Activated gamma-delta T cell (primary cell): ENCODE data around the gene MTERF4.

ENCODE experiments used
- DNase-seq: peaks from one replicate; lab custom pipeline; 2025; lab: John Stamatoyannopoulos, UW

The MTERF4 gene

DNA sequence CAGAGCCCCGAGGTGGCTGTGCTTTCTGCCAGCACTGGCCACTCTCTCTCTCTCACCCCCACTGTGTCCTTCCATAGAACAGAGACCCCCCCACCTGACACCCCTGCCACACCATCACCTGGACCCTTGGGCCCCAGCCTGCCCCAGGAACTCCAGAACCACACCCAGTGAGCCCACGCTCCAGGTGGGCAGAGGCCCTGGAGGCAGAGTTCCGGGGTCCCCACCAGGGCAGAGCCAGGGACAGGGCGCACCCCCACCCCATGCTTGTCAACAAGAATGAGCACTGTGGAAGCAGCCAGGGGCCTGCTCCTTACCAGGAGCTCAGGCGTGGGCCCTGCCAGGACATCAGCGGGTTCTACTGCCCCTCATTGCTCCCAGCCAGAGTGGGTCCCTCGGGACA lies 32.6 kb upstream of the MTERF4 start:
- no peak for DNase-seq

- no peak for DNase-seq
These were observed 31.3 kb upstream of the MTERF4 start for GRCh38 chr2:241133436-241133820.

DNA sequence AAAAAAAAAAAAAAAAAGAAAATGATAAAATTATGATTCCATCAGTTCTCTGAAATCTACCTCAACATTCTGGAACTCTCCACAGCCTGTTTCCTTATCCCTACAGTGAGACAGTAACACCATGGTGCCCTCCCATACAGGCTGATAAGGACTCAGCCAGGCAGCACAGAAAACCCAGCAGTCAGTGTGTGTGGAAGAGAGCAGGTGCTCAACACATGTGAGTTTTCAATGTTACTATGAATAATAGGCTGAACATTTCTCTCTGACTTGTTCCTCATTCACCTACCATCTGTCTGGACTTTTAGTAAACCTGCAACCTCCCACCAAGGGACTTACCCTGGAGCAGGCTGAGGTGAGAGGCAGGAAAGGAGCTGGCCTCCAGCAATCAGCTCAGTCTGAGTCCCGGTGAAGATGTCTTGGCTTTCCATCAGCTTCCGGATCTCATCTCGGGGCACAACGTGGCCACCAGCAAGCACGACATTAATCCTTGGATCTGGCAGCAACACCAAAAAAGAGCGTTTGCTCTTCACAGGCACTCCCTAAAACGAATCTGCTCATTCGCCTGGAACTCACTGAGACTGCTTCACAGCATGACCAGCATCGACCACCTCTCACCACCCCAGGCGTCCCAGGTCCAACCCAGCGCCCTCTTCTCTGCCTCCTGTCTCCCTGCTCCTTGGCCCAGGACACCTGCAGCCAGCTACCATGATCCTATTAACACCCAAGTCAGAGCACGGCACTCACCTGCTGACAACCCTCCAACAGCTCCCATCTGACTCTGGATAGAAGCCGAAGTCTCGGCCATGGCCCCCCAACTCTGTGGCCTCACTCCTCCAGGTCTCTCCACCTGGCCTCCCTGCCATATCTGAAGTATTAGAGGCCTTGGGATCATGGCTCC lies 30.7 kb upstream of the MTERF4 start:
- DNase-seq, result no peak

GRCh38 chr2:241131531-241131930 lies 29.4 kb upstream of the MTERF4 start:
- DNase-seq, result no peak

DNA sequence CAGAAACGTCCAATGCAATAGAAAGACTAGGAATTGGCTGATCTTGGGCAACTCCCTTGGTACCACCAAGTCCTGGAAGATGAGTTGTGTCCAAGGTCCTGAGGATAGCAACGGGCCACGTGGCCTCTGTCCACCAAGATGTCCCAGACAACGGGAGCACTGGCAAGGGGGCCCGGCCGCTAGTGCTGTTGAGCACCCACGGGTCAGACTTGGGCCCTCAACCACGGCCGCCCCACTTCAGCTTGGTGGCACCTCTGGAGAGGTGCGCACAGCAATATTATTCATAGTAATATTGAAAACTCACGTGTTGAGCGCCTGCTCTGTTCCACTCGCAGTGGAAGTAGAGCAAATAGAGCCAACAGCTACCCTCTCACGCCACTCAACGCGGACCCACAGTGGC lies 28.2 kb upstream of the MTERF4 start:
- no peak for DNase-seq

- DNase-seq, result no peak
These were observed 27.2 kb upstream of the MTERF4 start for GRCh38 chr2:241129086-241129871.

DNA sequence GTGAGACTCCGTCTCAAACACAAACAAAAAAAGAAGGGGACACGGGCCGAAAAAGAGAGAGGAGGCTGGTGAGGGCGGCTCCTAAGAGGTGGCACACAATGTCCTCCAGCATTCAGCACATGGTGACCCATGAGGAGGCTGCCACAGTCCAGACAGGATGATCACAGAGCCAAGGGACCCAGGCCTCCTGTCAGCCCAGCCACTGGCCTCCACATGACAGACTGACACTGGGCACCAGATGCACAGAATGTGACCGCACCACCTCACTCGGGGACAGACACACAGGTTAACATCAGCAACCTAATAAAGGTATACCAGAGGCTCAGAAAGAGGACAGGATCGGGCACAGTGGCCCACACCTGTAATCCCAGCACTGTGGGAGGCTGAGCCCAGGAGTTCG lies 26.2 kb upstream of the MTERF4 start:
- DNase-seq, result no peak

- no peak for DNase-seq
These were observed 24.7 kb upstream of the MTERF4 start for GRCh38 chr2:241126771-241127202.

DNA sequence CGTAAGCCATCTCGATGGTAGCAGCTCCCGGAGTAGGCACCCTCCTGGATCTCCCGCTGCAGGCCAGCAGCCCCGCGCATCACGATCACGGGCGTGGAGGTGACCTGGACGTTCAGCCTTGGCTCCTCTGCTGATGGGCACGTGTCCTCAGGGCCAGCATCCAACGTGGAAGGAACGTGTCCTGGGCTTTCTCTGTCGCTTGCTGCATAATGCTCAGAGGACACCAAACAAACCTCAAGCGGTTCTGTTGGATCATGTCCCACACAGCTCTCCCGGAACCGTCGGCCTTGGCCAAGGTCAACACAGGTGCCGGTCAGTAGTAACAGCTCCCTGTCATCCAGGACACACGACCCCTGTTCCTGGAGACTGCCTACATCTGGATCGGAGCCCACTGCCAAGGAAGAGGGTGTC lies 24.1 kb upstream of the MTERF4 start:
- DNase-seq, result no peak

GRCh38 chr2:241125626-241126025 lies 23.5 kb upstream of the MTERF4 start:
- no peak for DNase-seq

DNA sequence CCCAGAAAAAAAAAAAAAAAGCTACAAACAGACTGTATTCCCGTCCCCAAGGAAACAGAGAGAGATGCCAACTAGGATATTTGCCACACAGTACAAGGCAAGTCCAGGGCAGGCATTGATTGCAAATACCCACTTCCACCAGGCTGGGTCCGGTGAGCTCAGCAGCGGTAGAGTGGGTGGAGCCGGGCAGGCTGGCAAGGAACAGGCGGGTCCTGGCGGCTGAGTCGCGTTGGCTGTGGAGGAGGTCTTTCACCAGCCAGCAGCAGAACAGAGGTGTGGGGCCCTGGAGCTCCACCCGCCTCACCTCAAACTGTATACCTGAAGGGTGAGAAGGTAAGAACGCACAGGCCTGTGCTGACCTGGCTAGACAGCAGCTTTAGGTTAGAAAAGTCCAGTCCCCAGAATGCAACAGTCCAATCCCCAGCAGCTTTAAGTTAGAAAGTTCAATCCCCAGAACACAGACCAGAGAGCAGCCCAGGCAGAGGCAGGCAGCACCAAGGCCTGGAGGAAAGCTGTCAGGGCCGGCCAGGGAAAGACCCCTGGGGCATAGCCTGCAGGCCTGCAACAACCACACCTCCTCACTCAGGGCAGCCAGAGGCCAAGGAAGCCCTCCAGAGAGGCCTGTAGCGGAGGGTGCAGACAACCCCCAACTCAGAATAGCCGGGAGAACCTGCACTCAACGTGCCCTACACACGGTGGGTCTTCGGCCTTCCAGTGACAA lies 21.9 kb upstream of the MTERF4 start:
- no peak for DNase-seq

- DNase-seq, result no peak
These were observed 20.4 kb upstream of the MTERF4 start for GRCh38 chr2:241122376-241123002.

DNA sequence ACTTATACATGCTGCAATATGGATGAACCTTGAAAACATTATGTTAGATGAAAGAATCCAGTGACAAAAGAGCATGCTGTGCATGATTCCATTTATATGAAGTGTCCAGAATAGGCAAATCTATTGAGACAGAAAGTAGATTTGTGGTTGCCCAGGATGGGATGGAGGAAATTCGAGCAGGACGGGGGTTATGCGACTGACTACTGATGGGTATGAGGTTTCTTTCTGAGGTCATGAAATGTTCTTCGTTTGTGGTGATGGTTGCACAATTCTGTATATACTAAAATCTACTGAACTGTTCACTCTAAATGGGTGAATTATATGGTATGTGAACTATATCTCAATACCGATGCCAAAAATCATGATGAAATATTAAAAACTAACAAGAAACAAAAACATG lies 18.9 kb upstream of the MTERF4 start:
- no peak for DNase-seq

DNA sequence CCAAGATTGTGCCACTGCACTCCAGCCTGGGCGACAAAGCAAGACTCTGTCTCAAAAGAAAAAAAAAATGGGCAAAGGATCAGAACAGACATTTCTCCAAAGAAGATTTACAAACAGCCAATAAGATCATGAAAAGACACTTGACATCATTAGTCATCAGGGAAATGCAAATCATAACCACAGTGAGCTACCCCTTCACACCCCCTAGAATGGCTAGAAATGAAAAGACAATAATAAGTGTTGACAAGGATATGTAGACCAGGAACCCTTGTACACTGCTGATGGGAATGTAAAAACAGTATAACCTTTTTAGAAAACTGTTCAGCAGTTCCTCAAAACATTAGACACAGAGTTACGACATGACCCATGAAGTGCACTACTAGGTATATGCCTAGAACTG lies 18.4 kb upstream of the MTERF4 start:
- DNase-seq, result no peak

GRCh38 chr2:241118737-241119505 lies 16.8 kb upstream of the MTERF4 start:
- no peak for DNase-seq

GRCh38 chr2:241116606-241117560 lies 14.8 kb upstream of the MTERF4 start:
- DNase-seq, result no peak

- DNase-seq, result no peak
These were observed 13.3 kb upstream of the MTERF4 start for GRCh38 chr2:241115361-241115760.

- no peak for DNase-seq
These were observed 12.7 kb upstream of the MTERF4 start for GRCh38 chr2:241114836-241115235.

DNA sequence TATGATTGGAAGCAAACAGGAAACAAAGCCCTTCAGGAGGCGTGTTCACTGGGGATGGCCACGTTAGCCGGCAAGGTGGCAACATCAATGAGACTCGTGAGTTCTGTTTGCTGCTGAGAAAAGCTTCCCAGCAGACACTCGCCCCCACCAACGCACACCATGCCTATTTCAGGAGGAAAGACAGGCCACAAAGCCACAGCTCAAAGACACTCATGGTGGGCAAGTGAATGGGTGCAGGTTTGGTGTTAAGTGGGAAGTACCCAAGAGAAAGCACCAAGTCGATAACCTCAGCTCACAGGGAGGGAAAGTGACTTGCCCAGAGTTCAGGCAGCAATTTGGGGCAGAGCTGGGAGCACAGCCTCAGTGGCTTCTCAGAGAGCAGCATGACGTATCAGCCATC lies 10.5 kb upstream of the MTERF4 start:
- DNase-seq, result no peak

DNA sequence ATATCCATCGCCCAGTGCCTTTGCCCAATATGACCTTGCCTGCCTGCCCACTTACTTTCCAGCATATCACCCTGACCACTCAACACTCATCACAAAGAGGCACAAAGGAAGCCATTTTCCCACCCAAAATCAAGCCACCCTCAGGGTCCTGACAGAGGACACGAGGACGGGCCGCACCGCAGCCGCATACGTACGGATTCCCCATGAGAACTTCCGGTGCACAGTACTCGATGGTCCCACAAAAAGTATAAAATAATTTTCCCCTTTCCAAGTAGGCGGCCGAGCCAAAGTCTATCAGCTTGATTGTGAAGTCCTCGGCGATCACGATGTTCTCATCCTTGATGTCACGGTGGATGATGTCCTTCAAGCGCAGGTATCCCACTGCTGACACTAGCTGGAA lies 10.0 kb upstream of the MTERF4 start:
- DNase-seq, result no peak
